ENCODE measurements around the gene VPREB3.

The VPREB3 gene

DNA sequence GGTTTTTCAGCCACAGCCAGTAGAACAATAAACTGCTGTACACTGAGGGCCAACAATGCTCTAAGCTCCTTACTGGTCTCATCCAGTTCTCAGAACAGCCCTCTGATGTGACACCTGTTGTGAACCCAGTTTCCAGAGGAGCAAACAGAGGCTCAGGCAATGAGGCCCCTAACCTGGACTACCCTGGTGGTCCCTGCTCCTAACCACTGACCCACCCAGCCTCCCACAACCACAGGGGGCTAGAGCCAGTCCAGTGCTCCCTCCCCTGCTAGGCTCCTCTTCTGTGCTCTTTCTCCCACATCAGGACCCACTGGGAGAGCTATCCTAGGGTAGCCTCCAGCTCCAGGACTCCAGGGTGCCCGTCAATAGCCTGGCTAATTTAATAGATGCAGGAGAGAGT is 28.5 kb upstream of the VPREB3 start:
- DNase-seq = no peak

DNA sequence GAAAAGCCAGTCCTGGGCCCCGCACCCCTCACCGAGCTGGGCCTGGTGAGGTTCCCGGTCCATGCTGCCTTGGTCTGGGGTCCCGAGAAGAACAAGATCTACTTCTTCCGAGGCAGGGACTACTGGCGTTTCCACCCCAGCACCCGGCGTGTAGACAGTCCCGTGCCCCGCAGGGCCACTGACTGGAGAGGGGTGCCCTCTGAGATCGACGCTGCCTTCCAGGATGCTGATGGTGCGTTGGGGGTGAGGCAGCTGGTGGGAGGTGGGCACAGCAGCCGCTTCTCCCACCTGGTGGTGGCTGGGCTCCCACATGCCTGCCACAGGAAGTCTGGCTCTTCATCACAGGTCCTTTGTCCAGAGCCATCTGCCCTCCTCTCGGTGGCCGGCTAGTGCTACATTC is 28.0 kb upstream of the VPREB3 start:
- no peak for DNase-seq

DNA sequence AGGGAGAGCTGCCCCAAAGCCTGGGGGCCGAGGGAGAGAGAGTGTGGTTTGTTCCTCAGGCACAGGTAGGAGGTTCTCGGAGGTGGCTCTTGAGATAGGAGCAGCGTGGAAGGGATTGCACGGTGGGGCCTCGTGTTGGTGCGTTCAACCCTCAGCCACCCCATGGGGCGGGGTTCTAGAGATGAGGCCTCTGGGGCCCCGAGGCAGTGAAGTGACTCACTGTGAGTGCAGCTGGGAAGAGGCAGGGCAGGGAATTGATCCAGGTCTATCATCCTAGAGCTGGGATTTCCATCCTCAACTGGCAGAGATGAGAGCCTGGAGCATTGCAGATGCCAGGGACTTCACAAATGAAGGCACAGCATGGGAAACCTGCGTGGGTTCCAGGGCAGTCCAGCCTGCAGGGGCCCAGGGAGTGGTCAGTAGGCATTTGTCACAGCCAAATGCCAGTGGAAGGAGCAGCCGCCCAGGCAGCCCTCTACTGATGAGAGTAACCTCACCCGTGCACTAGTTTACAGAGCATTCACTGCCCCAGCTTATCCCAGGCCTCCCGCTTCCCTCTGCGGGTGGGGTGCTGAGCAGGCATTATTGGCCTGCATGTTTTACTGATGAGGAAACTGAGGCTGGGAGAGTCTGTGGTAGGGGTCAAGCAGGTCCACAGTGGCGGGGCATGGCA is 27.4 kb upstream of the VPREB3 start:
- peak; percentile 60 for DNase-seq

DNA sequence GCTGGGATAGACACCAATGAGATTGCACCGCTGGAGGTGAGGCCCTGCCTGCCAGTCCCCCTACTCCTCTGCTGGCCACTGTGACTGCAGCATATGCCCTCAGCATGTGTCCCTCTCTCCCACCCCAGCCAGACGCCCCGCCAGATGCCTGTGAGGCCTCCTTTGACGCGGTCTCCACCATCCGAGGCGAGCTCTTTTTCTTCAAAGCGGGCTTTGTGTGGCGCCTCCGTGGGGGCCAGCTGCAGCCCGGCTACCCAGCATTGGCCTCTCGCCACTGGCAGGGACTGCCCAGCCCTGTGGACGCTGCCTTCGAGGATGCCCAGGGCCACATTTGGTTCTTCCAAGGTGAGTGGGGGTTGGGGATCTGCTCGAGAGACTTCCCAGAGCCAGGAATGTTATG is 26.8 kb upstream of the VPREB3 start:
- DNase-seq = no peak

DNA sequence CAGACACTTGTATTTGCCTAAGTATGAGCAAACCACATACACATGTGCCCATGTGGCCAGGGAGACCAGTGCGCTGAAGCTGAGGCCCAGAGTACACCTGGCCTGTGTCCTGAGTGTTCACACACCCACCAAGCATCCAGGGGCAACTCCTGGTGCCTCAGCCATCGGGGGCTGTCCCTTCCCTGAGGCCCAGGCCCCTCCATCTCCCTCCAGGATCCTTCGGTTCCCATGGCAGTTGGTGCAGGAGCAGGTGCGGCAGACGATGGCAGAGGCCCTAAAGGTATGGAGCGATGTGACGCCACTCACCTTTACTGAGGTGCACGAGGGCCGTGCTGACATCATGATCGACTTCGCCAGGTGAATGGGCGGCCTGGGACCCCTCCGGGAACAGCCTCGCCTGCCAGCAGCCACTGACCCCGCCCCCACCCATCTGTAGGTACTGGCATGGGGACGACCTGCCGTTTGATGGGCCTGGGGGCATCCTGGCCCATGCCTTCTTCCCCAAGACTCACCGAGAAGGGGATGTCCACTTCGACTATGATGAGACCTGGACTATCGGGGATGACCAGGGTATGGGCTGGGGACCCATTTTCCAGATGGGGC is 26.0 kb upstream of the VPREB3 start:
- DNase-seq = no peak

DNA sequence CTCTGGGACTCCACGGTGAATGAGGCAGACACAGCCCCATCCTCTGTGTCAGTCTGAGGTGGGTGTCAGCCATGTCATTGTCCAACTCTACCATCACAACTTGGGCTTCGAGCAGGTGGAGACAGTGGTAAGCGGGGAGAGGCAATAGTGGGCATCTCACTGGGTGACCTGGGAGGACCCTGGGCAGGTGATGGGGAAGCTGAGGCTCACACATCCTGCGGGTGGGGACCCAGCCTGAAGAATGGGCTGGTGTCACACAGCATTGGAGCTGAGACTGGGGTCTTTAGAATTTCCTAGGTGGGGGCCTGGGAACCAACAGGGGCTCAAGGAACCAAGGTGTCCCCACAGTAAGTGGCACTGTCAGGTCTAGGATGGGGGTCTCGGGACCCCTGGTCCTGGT is 25.5 kb upstream of the VPREB3 start:
- no peak for DNase-seq

DNA sequence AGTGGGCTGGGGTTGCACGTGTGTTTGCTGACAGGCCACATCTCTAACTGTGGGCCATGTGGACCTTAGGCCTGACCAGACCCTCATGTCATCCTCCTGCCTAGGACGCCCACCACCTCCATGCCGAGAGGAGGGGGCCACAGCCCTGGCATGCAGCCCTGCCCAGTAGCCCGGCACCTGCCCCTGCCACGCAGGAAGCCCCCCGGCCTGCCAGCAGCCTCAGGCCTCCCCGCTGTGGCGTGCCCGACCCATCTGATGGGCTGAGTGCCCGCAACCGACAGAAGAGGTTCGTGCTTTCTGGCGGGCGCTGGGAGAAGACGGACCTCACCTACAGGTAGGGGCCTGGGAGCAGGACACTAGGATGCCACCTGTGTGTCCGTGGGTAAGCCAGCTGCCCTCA is 24.9 kb upstream of the VPREB3 start:
- no peak for DNase-seq

DNA sequence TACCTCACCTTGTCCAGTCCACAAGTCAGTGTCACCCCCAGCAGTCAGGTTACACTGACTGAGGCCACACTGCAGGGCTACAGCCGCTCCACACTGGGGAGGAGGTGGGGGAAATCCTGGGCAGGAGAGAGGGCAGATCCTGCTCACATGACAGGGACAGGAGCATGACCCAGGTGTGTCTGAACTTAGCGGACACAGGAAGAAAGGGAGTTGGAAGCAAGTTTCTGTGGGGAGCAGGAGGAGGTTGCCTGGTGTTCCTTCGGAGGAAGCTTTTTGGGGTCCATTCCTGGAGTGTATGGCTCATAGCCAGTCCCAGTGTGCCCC is 24.3 kb upstream of the VPREB3 start:
- no peak for DNase-seq

DNA sequence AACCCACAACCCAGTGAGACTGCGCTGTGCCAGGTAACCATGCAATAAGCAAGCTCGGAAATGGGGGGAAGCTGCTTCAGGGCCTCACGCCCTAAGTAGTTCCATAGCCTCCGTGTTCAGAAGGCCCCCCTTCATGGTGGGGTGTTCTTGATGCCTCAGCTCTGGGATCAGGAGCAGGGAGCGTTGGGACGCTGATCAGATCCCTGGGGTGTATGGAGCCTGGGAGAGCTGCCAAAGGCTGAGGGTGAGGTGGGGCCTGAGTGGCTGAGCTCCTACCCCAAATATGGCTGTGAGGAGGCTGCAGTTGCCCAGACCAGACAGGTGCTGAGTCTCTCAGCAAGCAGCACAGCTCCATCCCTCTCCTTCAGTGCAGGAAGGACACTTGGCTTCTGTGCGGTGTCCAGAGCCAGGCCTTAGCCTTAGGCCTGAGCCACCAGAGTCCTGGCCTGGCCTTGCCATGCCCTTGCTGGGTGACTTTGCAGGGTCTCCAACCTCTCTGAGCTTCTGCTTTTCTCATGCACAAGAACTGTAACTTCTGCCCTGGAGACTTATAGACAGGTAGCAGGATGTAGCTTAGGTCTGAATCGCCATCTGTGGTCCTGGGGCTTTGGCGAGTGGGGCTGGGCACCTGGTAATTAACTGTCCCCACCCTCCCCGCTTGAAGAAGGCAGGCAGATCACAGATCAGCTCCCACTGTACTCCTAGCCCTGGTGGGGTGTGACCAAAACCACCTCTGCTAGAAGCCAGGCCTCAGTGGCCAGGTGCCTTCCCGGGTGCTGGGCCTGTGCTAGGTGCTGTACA is 23.8 kb upstream of the VPREB3 start:
- no peak for DNase-seq

DNA sequence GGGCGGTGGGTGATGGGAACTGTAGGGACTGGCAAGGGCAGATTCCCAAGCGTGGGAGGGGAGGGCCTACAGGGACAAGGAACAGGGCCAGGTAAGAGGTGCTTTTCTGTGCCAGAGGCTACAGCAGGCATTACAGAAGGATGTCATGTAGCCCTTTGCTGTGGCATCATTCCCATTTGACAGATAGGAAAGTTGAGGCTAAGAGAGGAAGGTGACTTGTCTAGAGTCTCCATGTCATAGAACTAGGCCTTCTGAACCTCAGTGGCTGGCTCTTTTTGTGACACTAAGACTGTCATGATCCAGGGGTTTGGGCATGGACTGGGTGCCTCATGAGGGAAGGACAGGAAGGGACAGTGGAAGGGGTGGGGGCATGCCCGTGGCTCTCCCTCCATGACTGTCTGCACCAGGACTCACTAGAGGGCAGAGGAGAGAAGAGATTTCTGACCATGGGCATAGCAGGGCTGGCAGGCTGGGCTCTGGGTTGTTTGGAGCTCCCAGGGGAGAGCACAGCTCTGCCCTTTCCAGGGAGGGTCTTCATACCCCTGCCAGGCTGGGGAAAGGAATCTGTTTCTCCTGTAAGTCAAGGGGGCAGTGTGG is 21.7 kb upstream of the VPREB3 start:
- DNase-seq = no peak

DNA sequence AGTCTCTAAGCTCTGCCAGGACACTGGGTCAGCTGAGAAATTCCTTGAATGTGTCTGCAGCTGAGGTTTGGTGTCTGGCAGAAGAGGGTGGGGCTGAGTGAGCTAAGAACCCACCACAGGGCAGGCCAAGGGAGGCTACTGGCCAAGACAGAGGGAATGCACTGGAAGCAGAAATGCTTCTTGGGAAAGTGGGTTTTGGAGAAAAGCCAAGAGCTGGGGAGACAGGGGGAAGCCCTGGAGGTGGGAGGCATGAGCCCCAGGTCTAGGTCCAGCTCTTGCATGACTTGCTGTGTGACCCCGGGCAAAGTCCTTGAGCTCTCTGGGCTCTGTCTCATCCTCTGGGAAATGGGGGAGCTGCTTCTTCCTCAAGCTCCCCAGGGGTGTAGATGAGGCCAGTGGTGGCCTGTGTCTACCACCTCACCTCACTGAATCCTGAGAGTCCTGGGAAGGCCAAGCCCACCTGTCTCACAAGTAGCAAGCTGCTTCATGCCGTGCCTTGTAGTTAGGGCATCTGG is 20.8 kb upstream of the VPREB3 start:
- DNase-seq = peak; percentile 29

DNA sequence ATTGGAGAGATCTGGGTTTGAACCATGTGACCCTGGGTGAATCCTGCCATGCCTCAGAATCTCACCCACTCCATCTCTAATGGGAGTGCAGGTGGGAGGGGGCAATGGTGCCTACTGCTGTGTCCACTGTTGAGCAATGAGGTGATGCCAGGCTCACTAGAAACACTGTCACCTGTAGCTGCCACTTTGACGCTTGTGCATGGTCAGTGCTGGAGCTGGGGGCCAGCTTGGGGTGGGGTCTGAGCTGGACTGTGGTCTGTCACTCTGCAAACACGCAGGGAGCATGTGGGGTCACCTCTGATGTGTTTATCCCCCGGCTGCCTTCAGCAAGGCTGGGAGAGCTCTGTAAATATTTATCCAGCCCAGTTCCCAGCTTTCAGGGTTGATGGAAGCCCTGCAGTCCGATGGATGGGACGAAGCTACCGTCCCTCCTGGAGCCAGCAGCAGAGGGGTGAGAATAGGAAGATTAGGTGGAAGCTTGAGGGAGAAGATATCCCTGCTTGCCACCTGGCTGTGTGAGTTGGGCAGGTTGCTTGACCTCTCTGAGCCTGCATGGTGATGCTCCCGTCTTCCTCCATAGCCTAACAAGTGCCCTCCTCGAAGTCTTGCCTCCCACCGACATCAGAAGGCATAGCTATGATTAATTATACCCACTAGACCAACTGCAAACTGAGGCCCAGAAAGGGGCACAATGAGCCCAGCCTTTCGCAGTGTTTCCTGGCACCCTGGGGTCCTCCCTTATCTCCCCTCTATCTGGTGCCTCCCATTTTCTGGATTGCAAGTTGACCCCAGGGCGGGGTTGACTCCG is 20.1 kb upstream of the VPREB3 start:
- DNase-seq = no peak

DNA sequence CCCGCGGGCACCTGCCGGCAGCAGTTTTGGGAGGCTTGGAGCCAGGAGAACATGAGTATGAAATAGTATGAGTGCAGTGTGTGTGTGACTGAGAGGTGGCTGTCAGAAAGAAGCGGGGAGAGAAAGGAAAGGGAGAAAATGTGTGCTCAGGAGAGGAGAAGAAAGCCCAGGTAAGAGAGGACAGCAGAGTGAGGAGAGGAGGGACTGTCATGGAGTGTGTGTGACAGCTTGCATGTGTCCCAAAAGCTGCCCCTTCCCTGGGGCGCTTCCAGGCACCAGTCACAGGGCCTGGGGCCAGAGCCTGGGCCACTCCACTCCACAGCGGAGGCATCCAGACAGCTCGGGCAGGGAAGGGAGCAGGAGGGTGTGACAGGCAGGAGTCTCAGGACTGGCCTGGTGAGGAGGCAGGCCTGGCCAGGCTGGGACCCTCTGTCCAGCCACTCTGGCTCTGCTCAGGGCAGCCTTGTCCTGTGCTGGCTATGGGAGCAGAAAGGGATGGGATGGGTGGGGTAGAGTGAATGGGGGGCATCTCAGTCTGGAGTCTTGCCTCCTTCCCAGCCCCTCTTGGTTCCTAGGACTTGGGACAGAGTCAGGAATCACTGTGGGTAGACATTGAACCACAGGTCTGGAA is 19.4 kb upstream of the VPREB3 start:
- DNase-seq = no peak

DNA sequence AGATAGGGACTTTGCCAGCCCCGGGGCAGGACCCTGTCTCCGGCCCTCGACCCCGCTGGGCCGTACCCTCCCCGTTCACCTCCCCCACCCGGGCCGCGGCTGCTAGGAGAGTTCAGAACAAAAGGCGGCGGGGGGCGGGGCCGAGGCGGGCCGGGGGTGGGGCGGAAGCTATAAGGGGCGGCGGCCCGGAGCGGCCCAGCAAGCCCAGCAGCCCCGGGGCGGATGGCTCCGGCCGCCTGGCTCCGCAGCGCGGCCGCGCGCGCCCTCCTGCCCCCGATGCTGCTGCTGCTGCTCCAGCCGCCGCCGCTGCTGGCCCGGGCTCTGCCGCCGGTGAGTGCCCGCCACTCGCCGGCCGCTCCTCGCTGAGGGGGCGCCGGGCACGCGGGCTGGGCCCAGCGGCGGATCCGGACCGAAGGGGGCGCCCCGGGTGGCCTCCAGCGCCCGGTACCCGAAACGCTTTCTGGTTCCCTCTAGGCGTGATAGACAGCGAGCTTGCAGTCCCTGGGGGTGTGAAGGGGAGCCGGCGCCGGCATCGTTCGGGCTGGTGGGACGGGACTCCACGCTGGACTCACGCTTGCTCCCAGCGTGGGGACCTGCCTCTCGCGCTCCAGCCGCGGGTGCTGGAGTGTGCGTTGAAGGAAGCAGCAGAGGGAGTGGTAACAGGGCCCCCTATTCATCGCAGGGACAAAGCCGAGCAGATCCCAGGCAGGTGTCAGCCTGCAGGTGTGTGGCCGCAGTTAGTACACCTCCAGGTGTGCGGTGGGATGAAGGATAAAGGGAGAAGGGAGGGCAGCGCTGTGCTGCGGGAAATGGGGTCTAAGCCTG is 18.6 kb upstream of the VPREB3 start, which contains the start of gene MMP11:
TSS of gene MMP11 (plus strand) at position 201 of the 825 bp plus-strand sequence. CDS start at position 223, 22 bp downstream.
- peak; percentile 47 for DNase-seq

DNA sequence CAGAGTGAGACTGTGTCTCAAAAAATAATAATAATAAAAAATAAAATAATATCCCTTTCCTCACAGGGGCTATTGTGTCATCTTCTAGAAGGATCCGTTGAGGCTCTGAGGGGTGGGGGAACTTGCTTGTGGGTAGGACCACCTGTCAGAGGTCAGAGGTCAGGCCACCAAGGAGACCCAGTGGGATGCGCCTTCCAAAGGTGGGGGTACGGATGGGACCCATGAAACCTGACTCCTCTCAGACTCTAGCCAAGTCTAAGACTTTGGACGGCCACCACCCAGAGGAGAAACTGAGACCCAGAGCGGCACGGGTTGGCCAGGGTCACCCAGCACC is 18.1 kb upstream of the VPREB3 start:
- no peak for DNase-seq

DNA sequence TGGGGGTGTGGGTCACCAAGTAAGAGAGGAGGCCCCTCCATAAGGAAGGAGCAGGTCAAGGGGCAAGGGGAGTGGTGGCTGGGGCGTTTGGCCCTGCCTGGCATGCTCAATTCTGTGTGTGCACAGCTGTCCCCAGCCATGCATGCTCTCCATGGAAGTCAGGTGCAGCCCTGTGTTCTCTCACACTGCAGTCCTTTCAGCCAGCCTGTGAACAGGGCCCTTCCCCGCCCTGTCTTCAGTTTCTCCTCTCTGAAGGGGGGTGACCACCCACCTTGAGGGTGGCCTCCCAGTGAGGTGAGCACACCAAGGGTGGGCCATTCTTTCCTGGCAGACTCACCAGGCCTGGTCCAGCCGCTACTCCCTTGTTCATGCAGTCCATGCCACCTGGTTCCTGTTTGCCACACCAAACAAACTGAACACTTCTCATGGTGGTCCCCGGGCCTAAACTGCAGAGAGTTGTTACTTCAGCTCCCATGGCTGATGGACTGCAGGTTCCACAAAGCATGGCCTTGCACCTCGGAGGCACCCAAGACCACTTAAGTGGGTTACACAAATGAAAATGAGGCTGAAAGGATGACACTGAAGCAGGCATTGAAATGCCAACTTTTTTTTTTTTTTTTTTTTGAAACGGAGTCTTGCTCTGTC is 15.2 kb upstream of the VPREB3 start:
- DNase-seq = no peak

DNA sequence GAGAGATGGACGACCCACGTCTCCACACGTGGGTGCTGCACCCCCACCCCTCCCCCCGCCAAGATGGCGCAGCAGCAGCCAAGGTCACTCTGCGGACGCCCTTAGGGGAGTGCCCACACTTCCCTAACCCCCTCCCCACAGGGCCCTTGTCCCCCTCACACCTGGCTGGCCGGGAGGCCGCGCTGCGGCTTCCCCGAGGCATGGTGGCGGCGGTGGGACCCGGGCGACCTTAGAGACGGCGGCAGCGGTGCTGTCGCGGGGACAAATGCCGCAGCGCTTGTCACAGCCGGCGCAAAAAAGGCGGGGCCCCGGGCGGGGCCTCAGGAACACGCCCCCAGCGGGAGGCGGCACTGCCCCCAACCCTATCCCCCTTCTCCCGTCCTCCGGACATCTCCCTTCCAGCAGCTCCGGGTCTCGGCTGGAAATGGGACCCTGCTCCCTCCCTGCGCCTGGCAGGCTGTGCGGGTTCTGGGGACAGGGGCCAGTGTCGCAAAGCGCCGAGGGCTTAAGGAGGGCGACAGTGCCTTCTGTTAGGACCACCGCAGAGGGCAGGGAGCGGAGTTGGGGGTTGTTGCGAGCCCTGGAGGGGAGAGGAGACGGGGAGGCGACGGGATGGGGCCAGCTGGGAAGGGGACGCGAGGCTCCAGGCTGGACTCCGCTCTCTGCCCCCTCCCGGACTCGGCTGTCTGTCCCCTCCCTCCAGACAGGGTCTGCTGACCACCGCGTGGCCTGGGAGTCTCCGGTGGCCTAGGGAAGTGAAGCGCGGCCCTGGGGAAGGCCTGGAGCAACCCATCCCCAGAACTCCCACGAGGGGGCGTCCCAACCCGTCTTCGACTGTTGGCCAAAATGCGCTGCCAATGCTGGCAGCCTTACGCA is 13.7 kb upstream of the VPREB3 start, which contains the start of gene CHCHD10:
TSS of gene CHCHD10 (minus strand) at position 300 of the 876 bp plus-strand sequence. CDS start at position 202, 98 bp downstream.
- DNase-seq = peak; percentile 65

DNA sequence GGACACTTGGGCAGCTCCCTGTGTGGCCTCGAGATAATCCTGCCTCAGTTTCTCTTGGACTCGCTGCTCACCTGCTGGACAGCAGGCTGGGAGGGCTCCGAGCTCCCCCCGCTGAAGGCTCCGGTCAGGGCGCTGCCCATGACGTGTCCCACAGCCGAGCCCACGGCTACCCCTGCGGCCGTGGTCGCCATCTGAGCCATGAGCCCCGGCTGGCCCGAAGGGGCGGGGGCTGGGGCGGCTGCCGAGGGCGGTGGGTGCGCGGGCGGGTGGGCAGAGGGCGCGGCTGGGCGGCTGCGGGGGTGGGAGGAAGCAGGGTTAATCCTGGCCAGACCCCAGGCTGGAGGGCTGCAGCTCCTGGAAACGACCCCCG is 13.1 kb upstream of the VPREB3 start:
- DNase-seq = no peak

Data from fibroblast of skin of abdomen (primary cell).